CD4-positive, alpha-beta T cell treated with Interleukin-2 at 100 ng/mL for 4 hours (primary cell): ENCODE data around the gene OPA3.
A peak's percentile ranks its signal among the peaks of the same experiment; 100 is the strongest.

Experiments used
- DNase-seq: peaks from one replicate; pipeline ENCODE4 v3.0.0-alpha.2; 2020; ENCODE audit warnings: low spot score

OPA3 gene

DNA sequence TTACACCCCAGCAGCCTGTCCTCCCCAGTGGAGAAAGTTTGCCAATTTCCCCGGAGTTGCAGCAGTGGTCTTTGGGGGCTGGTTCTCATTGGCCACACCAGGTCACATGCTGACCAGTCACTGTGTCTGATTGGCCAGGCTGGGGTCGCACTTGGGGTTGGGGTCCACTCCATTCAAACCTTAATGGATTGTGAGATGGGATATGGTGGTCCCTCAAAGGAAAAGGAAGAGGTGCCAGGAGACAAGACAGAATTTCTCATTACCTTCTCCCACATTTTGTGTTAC, 82.9 kb downstream of the OPA3 start:
- DNase-seq, result no peak

- no peak for DNase-seq
Observed at GRCh38 chr19:45500918-45501729, 83.5 kb downstream of the OPA3 start.

DNA sequence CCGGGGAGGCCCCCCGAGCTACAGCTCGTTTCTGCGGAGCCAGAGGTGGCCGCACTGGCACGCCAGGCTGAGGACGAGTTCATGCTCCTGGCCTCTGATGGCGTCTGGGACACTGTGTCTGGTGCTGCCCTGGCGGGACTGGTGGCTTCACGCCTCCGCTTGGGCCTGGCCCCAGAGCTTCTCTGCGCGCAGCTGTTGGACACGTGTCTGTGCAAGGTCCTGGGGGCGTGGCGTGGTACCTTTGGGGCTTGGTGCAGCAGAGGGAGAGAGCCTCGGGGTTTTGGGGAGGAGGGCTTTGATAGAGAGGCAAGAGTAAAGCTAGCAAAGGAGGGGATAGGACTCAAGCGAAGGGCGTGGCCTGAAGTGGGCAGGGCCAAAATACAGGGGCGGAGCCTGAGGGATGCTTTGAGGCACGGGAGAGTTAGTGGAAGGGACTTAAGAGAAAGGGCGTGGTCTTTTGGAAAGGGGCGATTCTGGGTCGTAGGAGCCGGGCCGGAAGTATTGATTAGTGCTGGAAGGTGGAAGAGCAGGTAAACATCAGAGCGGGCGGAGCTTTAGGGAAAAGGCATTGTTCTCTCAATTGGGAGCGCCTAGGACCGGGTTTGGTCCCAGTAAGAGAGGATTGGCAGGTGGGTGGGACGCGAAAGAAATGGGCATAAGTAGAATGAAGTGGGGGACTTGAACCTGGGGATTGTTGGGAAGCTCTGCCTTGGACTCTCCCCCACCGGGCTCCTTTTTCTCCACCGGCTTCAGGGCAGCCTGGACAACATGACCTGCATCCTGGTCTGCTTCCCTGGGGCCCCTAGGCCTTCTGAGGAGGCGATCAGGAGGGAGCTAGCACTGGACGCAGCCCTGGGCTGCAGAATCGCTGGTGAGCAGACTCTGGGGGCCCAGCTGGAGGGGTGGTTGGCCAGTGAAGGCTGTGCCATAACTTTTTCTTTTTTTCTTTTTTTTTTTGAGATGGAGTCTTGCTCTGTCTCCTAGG, 85.1 kb downstream of the OPA3 start:
- DNase-seq, result peak; percentile 66

DNA sequence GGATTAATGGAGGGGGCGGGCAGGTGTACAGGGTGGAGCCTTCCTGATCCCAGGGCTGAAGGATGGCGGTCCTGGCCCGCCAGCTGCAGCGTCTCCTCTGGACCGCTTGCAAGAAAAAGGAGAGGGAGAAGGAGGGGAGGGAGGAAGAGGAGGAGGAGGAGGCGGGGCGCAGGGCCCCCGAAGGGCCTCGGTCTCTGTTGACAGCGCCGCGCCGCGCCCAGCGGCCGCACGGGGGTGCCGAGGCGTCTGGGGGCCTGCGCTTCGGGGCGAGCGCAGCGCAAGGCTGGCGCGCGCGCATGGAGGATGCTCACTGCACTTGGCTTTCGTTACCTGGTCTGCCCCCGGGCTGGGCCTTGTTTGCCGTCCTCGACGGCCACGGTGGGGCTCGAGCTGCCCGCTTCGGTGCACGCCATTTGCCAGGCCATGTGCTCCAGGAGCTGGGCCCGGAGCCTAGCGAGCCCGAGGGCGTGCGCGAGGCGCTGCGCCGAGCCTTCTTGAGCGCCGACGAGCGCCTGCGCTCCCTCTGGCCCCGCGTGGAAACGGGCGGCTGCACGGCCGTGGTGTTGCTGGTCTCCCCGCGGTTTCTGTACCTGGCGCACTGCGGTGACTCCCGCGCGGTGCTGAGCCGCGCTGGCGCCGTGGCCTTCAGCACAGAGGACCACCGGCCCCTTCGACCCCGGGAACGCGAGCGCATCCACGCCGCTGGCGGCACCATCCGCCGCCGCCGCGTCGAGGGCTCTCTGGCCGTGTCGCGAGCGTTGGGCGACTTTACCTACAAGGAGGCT, 86.0 kb downstream of the OPA3 start, which contains the start of gene PPM1N:
TSS of gene PPM1N (plus strand) at position 33 of the 785 bp plus-strand sequence. CDS start at position 63, 30 bp downstream.
- peak; percentile 65 for DNase-seq

- no peak for DNase-seq
Observed at GRCh38 chr19:45497791-45498190, 86.8 kb downstream of the OPA3 start.

DNA sequence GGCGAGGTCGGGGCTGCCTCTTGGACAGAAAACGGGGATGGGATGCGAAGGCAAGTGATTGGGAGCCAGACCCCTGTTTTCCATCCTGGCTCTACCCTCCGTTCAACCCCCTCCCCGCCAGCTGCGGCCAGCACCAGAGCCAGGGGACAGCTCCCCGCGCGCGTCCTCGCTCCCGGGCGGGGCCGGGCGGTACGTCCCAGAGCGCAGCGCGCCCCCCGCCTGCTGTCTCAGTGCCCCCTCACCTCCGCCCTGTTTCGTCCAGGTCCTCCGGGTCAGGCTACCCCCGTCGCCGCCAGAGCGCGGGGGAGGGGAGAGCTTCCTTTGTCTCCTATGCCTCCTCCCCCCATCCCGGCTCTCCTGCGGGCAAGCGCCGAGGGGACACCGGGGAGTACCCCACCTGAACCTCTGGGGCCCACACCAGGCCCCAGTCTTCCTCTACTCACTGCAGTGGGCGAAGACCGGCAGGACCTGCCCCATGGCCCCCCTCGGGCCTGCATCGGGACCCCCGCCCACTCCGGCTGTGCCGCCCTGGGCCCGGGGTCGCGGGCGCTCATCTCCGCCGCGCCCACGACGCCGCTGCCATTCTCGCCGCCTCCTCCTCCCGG, 88.2 kb downstream of the OPA3 start:
- peak; percentile 37 for DNase-seq

DNA sequence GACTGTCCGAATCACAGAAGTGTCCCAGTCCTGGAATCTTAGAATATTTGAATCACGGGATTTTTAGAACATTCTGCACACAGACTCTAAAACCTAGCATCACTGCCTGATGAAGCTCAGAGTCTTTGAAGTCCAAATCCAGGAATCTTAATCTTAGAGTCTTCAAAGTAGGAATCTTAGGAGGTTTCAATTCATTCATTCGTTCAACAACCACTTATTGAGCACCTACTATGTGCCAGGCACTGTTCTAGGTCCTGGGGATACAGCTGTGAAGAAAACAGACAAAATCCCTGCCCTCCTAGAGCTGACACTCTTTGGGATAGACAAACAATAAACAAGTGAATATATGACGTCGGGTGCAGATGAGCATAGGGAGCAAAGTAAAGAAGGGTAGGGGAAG, 89.4 kb downstream of the OPA3 start:
- DNase-seq, result no peak

- no peak for DNase-seq
Observed at GRCh38 chr19:45494261-45494916, 90.2 kb downstream of the OPA3 start.

GRCh38 chr19:45492627-45493470, 91.8 kb downstream of the OPA3 start:
- no peak for DNase-seq

- DNase-seq, result no peak
Observed at GRCh38 chr19:45492137-45492626, 92.4 kb downstream of the OPA3 start.

GRCh38 chr19:45489216-45489855, 95.3 kb downstream of the OPA3 start:
- no peak for DNase-seq

DNA sequence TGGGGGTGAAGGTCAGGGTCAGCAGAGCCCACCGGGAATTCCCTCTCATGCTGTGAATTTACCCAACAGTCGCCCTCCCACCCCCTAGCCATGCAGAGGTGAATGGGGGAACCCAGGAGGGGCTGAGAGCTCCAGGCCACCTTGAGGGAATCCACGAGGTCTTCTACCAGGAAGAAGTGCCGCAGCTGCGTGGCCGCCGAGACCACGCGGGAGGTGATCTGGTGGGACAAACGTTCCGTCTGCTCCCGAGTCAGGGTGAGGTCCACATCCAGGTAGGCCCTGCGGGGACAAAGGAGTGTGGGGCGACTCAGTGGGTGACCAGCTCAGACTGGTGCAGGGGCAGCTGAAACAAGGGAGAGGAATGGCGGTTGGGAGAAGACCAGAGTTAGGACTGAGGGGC, 95.9 kb downstream of the OPA3 start:
- no peak for DNase-seq

GRCh38 chr19:45485305-45486077, 99.1 kb downstream of the OPA3 start:
- peak; percentile 97 for DNase-seq

DNA sequence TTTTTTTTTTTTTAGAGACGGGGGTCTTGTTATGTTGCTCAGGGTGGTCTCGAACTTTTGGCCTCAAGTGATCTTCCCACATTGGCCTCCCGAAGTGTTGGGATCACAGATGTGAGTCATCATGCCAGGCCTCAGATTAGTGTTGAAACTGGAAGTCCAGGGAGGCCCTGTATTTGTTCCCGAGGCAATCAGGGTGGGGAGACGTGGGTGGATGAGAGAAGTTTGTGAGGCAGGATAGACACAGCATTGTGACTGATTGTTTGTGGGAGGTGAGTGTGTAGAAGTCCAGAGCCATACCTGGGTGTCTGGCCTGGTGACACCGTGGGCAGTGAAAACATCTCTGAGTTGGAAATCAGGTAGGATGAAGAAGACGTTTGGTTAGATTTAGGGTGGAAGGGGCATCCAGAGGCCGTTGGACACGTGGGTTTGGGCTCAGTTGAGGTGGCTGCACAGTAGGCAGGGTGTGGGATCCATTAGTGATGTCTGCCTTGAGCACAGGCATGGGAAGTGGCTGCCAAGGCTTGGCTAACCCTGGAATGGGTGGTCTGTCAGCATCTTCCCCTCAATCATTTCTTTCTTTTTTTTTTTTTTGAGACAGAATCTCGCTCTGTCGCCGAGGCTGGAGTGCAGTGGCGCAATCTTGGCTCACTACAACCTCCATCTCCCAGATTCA, 100.2 kb downstream of the OPA3 start:
- DNase-seq, result no peak

DNA sequence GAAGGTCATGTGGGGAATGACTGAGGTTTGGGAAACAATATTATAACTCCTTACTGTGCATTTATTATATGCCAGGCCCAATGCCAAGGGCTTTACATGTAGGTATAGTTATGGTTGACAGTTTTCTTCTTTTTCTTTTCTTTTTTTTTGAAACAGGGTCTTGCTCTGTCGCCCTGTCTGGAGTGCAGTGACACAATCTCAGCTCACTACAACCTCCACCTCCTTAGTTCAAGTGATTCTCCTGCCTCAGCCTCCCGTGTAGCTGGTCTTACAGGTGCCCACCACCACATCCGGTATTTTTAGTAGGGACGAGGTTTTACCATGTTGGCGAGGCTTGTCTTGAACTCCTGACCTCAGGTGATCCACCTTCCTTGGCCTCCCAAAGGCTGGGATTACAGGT, 101.6 kb downstream of the OPA3 start:
- no peak for DNase-seq

GRCh38 chr19:45478454-45479238, 106.0 kb downstream of the OPA3 start:
- DNase-seq, result peak; percentile 95

DNA sequence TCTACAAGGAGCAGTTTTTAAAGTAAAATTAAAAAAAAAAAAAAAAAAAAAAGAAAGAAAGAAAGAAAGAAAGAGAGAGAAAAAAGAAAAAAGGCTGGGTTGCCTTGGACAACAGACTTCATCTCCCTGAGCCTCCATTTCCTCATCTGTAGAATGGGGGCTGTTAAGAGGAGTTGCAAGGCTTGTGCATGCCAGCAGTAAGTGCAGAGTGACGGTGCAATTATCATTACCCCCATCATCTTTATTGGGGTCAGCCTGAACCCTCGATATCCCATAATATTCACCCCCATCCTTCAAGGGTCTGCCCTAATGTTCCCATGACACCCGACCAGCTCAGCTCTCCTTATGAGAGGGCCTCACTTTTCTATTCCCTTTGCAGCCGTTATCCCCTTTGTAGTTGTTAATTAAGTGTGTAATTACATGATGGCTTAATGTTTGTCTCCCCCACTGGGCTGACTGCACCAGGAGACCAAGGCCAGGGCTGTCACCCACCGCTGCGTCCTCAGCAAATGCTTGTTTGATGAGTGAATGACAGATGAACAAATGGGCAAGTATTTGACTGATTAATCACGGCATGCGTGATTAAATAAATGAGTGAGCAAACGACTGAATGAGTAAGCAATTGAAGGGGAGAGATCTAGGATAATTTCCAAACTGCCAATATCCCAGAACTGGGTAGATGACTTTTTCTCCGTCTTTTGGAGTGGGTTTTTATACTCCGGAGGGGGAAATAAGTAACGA, 106.7 kb downstream of the OPA3 start:
- DNase-seq, result no peak
